ENCODE data around the gene CSF2. TPM values are rescaled to one million over a fixed set of nuclear protein-coding genes. Genes with fewer than 3 reads are reported as not detected.

Gene CSF2
- total RNA-seq, 1 experiment from 2014 or later, result not detected

Other genes with a start within 250 kb of the CSF2 start
- not detected in 2 replicates for gene MEIKIN, start 128.1 kb upstream of the CSF2 start, total RNA-seq (2022)
- 0.19 and 1.4 TPM in 2 replicates for gene ACSL6, start 62.1 kb upstream of the CSF2 start, total RNA-seq (2022)
- not detected in 2 replicates for gene IL3, start 13.1 kb upstream of the CSF2 start, total RNA-seq (2022)
- gene P4HA2, start 154.1 kb downstream of the CSF2 start, total RNA-seq (2022), result 41.0 and 42.3 TPM in 2 replicates
- gene PDLIM4, start 183.9 kb downstream of the CSF2 start, total RNA-seq (2022), result not detected in 2 replicates
- gene SLC22A4, start 220.6 kb downstream of the CSF2 start, total RNA-seq (2022), result 1.5 and 1.7 TPM in 2 replicates

Data from Caco-2 (cell line).